ENCODE measurements around the gene PDZRN3.

The PDZRN3 gene

DNA sequence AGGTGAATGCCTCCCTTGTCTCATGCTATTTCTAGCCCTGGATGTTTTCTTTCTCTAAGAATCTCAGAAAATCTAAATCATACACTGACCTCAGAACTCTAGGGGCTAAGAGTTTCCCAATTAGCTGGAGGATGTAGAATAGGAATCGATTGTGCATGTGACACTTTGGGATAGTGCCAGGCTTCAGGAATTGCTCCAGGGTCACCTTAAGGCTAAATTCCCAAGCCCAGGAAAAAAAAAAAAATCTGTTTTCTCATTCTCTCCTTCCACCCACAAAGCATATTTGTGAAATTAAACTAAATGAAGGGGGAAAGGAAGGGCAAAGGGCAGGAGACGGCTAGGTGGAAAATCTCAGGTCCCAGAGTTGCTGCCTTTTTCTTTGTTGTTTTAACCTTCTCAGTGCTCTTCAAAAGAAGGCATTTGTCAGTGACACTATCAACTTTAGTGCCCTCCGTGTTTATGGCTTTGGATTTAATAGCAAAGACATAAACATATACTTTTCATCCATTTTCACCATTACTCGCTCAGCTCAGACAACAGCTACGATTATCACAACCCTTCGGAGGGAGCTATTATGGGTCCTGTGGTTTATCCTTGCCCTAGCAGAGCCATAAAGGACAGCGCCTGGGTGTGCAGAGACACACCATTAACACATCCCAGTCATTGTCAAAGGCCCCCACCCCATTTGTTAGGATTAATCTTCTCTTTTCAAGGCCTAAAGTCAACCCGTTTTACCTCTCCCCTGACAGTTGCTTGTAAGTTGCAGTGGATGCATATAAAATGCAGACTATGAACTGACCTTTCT, 271.7 kb downstream of the PDZRN3 start:
- TF ChIP-seq CTCF (IDR thresholded peaks at IDR 0.05; ENCODE audit: low read depth, low read length, missing control alignments), result no peak
- DNase-seq (ENCODE audit: extremely low read depth, low read depth), result no peak
- H3K4me3 ChIP-seq (replicated peaks; ENCODE audit: low read depth, low read length), result no peak overlapping the region

- no peak overlapping the region for H3K4me3 ChIP-seq (replicated peaks; ENCODE audit: low read depth, low read length)
- DNase-seq (ENCODE audit: extremely low read depth, low read depth), result no peak
- TF ChIP-seq CTCF (IDR thresholded peaks at IDR 0.05; ENCODE audit: low read depth, low read length, missing control alignments), result no peak
These were observed 273.2 kb downstream of the PDZRN3 start for GRCh38 chr3:73351423-73352071.

DNA sequence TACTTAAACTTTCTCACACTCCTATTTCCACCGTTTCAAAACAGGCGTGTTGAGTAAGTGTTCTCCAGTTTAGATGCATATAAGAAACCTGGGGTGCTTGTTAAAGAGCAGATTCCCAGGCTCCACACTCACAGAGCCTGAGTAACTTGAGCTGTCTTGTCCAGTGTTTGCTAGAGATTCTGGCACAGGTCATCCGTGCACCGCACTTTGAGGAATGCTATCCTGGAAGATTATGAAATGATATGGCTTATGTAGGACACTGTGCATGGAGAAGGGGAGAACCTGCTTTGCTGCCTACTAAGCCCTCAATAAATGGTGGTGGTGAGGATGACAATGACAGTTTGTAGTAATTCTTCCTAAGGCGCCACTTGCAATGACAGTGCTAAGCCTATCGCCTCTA, 273.7 kb downstream of the PDZRN3 start:
- no peak for TF ChIP-seq CTCF (IDR thresholded peaks at IDR 0.05; ENCODE audit: low read depth, low read length, missing control alignments)
- no peak for DNase-seq (ENCODE audit: extremely low read depth, low read depth)
- no peak overlapping the region for H3K4me3 ChIP-seq (replicated peaks; ENCODE audit: low read depth, low read length)

DNA sequence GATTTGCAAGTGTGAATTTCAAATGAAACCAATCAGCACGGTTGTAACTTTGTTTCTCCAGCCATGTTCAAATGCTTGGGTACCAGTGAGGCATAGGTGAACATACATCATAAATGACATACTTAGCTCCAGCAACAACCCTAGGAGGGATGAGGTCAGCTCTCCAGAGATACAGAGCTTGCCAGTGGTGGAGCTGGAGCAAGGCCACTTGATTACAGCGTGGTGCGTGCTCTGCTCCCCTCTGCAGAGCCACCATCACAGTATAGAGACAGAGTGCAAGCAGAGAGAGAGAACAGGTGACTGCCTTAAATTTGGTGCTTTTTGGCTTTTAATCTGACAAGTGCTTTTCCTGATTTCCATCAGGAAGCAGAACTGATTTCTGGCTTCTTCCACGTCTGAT, 275.1 kb downstream of the PDZRN3 start:
- H3K4me3 ChIP-seq (replicated peaks; ENCODE audit: low read depth, low read length), result no peak overlapping the region
- TF ChIP-seq CTCF (IDR thresholded peaks at IDR 0.05; ENCODE audit: low read depth, low read length, missing control alignments), result no peak
- DNase-seq (ENCODE audit: extremely low read depth, low read depth), result no peak

GRCh38 chr3:73342077-73342476, 282.7 kb downstream of the PDZRN3 start:
- no peak overlapping the region for H3K4me3 ChIP-seq (replicated peaks; ENCODE audit: low read depth, low read length)
- no peak for TF ChIP-seq CTCF (IDR thresholded peaks at IDR 0.05; ENCODE audit: low read depth, low read length, missing control alignments)
- no peak for DNase-seq (ENCODE audit: extremely low read depth, low read depth)

DNA sequence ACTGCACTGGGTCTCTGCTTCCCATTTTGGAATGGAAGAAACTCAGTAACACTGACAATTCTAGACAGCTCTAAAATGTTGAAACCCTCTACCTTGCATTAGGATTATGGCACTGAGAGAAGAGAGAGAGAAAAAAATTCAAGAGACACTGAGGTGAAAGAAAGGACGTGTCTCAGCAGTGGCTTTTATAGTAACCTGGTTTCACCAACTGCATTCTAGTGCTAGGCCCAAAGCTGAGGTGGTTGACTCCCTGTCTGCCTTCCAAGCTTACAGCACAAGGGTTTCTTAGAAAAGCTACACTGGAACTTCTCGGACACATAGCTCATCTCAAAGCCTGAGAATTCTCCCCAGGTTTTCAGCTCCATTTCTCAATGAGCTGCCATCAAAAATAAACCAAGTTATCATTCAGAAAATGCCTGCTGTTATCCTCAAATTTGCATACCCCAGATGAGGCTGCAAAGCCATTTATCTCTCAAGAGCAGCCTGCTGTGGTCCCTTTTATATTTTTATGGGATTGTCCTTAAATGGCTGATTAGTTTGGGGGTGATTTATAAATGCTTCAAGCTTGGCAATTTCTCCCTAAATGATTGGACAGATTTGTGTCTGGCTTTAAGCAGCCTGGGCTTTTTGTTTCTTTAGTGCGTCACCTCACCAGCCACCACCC, 283.3 kb downstream of the PDZRN3 start:
- no peak for TF ChIP-seq CTCF (IDR thresholded peaks at IDR 0.05; ENCODE audit: low read depth, low read length, missing control alignments)

More for the DNA sequence above, 283.3 kb downstream of the PDZRN3 start:
- no peak overlapping the region for H3K4me3 ChIP-seq (replicated peaks; ENCODE audit: low read depth, low read length)
- no peak for DNase-seq (ENCODE audit: extremely low read depth, low read depth)

All from HFF-Myc (cell line).